HCT116 (cell line): ENCODE results near the gene EPS8L2.

Experiments
- CTCF ChIP-seq, 3 experiments: fragments of 200-600 bp in 1 of 3; sonication (generic) in 1 of 3; IDR thresholded peaks in 2 of 3; conservative IDR thresholded peaks in 1 of 3; 2 replicates each; pipeline ENCODE4 v1.5.1; 2012 to 2017; ENCODE audit warnings: low read depth in 2 of 3, low read length in 2 of 3, antibody characterized with exemption in 1 of 3, borderline replicate concordance in 1 of 3, control low read depth in 1 of 3, mild to moderate bottlenecking in 1 of 3, mixed read lengths in 1 of 3, mixed run types in 1 of 3, moderate library complexity in 1 of 3; ENCODE audit not compliant: insufficient read depth in 1 of 3
- EGR1 ChIP-seq: IDR thresholded peaks from 2 replicates; pipeline ENCODE4 v1.6.1; 2012; ENCODE audit warnings: low read depth
- EZH2 ChIP-seq: fragments of 200-600 bp; sonication (generic); IDR thresholded peaks from 2 replicates; pipeline ENCODE4 v1.6.1; 2017; ENCODE audit warnings: antibody characterized with exemption, mixed run types
- REST ChIP-seq: IDR thresholded peaks from 2 replicates; pipeline ENCODE4 v1.6.1; 2012; ENCODE audit warnings: low read depth
- YY1 ChIP-seq: IDR thresholded peaks from 2 replicates; pipeline ENCODE4 v1.6.1; 2011; ENCODE audit warnings: low read length, low read depth, moderate library complexity, mild to moderate bottlenecking; ENCODE audit not compliant: insufficient replicate concordance; ENCODE audit errors: extremely low read depth
- ZBTB33 ChIP-seq: IDR thresholded peaks from 2 replicates; pipeline ENCODE4 v1.6.1; 2011; ENCODE audit warnings: mild to moderate bottlenecking, low read length, moderate library complexity; ENCODE audit not compliant: insufficient replicate concordance; ENCODE audit errors: extremely low read depth

- TF ChIP-seq EGR1 (no peak), YY1 (no peak), CTCF (IDR thresholded peaks at IDR 0.05 in 2 of 3, conservative IDR thresholded peaks at IDR 0.05 in 1 of 3; ENCODE audit: borderline replicate concordance in 1 of 3, insufficient read depth in 1 of 3, low read depth in 2 of 3, low read length in 2 of 3) (no peak), ZBTB33 (no peak), EZH2 (no peak), REST (no peak)
These were observed 1.0 kb upstream of the EPS8L2 start for GRCh38 chr11:704781-705645.
